GM12892 (cell line): ENCODE results near the gene ITPR1.

ENCODE experiments used
- DNase-seq: peaks from one replicate; pipeline ENCODE4 v3.0.0; 2011; ENCODE audit not compliant: insufficient read length
- FAIRE-seq: peaks from 2 replicates; lab custom pipeline; 2011; peaks lifted over from hg19 to GRCh38; lab: Jason Lieb, UNC
- POLR2A ChIP-seq: IDR thresholded peaks from 2 replicates; pipeline ENCODE4 v1.6.1; 2011; ENCODE audit warnings: low read depth, low read length, control low read depth
- POLR2AphosphoS5 ChIP-seq: IDR thresholded peaks from 2 replicates; pipeline ENCODE4 v1.6.1; 2011; ENCODE audit warnings: low read depth, low read length, control low read depth
- TAF1 ChIP-seq: IDR thresholded peaks from 2 replicates; pipeline ENCODE4 v1.6.1; 2011; ENCODE audit warnings: low read depth, mild to moderate bottlenecking, control low read depth, low read length, borderline replicate concordance

Gene ITPR1

DNA sequence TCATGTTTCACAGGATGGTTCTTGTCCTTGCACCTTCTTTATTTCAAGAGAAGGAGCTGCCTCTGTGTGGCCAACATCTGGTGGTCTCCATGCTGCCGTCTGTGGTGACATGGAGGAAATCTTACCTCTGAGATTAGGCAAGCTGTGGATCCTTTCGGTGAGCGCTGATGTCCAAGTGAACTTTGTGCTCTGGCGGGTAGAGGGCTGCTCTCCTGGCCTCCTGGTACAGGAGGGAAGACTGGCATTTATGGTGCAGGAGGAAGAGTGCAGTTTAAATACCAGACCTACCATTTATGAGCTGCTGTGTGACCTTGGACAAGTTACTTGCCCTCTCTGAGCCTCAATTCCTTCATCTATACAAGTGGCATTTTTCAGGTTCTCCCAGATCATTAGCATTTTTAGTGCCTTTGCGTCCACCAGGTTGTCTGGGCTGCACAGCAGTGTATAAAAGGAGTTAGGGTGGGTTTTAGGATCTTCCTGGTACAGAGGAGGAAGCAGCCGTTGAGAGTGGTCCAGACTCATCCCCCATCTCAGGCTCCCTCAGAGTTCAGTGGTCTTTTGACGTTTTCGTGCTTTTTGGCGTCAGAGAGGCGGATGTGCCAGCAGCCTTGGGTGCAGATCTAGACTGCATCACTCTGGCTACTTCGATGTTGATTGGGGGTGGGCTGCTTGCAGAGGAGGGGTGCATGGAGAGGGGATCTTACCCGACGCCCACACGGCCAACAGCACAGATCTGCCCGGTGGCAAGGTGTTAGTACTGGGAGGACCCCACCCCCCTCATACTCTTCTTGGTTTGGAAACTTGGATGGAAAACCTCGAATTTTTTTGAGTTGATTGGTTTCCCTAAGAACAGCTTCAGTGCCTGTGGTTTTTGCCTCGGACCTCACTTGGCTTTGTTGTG is 162.2 kb downstream of the ITPR1 start:
- no peak for DNase-seq
- no peak for TF ChIP-seq POLR2AphosphoS5
- no peak for FAIRE-seq

DNA sequence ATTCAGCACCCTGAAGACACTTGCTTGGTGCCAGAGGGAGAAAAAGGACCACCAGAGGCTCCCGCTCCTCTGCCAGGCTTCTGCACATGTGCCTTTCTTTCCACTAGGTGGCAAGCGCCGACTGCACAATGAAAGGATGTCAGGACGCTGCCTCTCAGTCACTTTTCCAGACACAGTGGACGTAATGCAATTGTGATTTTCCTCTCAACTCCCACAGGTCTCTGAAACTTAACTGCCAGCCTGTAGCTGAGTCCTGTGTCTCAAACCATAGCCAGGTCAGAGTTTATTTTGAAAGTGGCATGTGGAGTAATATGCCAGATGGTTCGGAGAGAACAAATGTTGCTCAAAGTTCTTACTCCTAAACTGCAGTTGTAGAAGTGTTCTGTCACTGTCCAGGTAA is 162.9 kb downstream of the ITPR1 start:
- no peak for FAIRE-seq
- TF ChIP-seq TAF1: no peak
- TF ChIP-seq POLR2A: no peak
- TF ChIP-seq POLR2AphosphoS5: no peak
- no peak for DNase-seq

DNA sequence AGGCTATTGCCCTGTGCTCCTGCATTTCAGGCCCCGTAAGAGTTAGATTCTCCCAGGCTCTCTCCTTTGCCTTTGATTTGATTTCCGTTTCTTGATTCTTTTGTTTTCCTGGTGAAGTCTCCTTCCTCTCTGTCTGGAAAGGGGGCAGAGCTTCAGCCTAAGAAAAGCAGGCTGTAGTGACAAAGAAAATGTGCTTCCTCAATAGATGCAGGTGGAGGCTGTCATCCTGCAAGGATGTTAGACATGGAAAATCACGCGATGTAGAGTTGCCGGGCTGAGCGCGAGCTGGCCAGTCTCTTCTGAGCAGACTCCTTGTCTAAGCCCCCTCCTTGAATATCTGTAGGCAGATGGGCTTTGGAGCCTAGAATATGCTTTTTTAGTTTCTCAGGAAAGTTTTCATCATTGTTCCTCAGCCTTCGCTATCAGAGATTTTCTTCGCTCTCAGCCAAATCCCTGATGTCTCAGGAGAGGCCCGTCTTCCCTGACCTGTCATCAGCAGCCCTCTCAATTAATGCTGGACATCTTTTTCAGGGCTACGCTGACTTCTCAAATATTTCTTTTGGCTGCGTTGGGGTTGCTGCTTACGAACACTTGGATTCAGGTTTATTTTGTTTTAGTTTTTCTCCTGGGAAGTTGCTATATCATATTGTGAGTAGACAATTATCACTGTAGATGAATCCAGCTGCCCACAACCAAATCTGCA is 163.6 kb downstream of the ITPR1 start:
- no peak for TF ChIP-seq TAF1
- TF ChIP-seq POLR2A: no peak
- TF ChIP-seq POLR2AphosphoS5: no peak
- FAIRE-seq (no peak), DNase-seq (no peak)

DNA sequence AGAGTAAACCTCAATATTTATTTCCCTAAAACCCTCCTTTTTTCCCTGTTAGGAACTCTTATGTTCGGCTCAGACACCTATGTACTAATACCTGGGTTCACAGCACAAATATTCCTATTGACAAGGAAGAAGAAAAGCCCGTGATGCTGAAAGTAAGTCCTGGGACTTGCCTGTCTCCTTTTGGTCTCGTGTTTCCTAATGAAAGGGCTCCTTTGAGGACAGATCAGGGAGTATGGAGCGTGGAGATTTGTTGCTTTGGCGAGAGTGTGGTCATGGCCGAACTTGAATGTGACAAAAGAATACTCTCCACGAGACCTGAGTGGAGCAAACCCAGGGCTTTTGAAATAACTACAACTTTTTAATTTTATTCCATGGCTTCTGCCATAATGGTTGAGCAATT is 167.8 kb downstream of the ITPR1 start:
- DNase-seq (no peak), FAIRE-seq (no peak)
- TF ChIP-seq TAF1: no peak
- no peak for TF ChIP-seq POLR2AphosphoS5
- TF ChIP-seq POLR2A: no peak

DNA sequence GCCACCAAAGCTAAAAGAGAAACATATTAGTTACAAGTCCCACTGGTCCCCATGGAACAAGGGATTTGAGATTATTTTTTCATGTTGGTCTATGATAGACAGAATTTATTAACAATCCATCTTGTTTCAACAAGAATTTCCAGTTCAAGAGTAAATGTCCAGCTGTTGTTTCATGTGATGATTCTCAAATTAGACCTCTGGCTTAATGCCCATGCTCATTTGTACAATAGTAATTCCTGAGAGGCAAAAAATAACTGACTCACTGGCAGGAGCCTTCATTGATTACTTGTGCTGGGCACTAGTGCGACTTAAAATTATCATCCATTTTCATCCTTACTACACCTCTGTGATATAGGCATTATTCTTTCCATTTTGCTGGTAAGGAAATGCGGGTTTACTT is 171.3 kb downstream of the ITPR1 start:
- TF ChIP-seq TAF1 (no peak), POLR2A (no peak), POLR2AphosphoS5 (no peak)
- no peak for DNase-seq
- FAIRE-seq: no peak

DNA sequence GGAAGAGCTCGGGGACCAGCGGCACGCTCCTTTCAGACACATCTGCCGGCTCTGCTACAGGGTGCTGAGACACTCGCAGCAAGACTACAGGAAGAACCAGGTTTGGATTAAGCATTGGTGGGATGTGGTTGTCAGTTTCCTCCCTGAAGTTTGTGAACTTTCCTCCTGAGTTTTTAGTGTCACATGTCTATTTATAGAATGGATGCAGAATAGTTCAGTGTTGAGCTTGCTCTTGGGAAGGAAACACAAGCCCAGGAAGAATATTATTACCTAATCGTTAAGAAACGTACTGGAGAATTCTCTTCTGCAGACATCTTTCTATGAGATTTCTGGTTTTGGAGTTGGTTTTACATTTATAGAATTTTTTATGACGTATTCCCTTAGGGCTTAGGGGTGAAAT is 172.0 kb downstream of the ITPR1 start:
- no peak for FAIRE-seq
- DNase-seq: no peak
- no peak for TF ChIP-seq POLR2AphosphoS5
- no peak for TF ChIP-seq TAF1
- no peak for TF ChIP-seq POLR2A

DNA sequence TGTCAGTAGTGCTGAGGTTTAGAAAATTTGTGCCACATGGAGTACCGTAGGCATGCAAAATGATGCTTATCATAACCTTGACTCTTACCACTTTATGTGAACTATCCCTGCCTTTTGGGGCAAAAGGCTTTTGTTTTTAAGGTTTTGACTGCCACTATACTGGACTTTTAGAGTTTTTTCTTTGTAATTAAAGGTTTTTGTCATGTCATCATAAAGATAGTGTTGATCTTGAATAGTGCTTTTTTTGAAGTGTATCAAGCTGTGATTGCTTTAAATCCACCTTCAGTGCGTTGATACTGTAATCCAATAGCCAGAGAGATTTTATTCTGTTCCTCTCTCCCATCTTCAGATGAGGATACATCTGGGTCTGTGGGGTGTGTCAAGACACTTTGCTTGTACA is 172.9 kb downstream of the ITPR1 start:
- no peak for FAIRE-seq

DNA sequence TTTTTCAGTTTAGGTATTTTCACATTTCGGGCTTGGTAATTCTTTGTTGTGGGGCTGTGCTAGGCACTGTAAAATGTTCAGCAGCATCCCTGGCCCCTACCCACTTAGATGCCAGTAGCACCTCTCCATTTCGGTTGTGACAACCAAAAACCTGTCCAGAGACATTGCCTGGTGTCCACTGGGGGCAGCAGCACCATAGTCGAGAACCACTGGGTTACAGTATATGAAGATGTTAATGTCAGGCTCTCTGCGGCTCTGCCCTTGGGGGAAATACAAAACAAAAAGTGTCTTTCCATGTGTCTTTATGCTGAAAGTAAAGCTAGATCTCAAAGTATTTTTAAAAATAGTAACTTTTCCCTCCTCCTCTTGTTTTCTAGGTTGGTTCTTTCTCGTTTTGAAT is 177.2 kb downstream of the ITPR1 start:
- FAIRE-seq (no peak), DNase-seq (no peak)
- TF ChIP-seq TAF1 (no peak), POLR2A (no peak), POLR2AphosphoS5 (no peak)

More for the DNA sequence above, 172.9 kb downstream of the ITPR1 start:
- no peak for TF ChIP-seq POLR2AphosphoS5
- TF ChIP-seq POLR2A: no peak
- TF ChIP-seq TAF1: no peak
- no peak for DNase-seq

DNA sequence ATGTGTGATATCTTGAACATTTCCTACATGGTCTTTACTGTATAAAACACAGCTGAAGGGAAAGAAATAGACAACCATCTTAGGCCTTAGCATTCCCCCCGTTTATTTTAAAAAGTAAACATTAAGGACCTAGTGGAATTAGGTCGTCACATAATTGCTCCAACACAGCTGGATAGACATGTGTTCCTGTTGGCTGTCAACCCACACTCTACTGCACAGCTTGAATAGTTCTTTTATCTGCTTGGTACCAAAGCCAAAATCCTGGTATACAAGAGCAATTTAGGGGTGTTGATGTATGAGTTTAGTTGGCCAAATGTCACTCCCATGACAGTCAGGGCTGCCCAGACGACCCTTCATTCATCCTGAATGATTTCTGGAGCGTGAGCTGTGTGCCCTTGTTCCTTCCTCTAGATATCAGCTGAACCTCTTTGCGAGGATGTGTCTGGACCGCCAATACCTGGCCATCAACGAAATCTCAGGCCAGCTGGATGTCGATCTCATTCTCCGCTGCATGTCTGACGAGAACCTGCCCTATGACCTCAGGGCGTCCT is 179.7 kb downstream of the ITPR1 start:
- no peak for DNase-seq
- no peak for FAIRE-seq
- TF ChIP-seq TAF1 (no peak), POLR2AphosphoS5 (no peak), POLR2A (no peak)

DNA sequence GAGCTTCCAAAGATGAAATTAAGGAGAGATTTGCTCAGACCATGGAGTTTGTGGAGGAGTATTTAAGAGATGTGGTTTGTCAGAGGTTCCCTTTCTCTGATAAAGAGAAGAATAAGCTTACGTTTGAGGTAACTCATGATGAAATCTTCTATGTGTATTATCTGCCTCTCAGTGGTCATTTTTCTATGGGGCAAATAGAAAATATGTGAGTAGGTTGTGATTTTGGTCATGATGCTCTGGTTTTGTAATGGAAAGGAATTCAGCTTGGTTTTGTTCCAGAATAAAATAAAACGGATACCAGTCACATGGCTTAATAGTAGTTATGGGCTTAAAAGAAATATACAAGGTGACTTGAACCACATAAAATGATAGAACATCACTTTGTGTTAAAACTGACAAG is 181.1 kb downstream of the ITPR1 start:
- no peak for FAIRE-seq
- DNase-seq: no peak
- TF ChIP-seq TAF1: no peak
- TF ChIP-seq POLR2A: no peak
- TF ChIP-seq POLR2AphosphoS5: no peak

DNA sequence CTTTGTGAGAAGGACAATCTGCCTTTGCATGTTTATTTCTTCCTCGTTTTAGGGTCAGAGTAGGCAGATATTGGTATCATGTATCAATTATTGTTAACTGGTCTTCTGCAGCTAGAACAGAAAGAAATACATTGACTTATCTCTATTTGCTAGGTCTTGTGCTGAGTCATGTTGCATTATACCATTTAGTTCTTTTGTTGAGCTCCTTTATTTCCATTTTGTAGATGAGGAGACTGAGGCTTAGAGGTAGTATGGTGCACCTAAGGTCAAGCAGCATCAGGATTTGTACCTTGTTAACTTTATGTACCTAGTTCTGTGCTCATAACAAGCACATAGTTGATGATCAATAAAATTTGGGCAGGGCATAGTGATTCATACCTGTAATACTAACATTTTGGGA is 182.6 kb downstream of the ITPR1 start:
- DNase-seq (no peak), FAIRE-seq (no peak)
- TF ChIP-seq POLR2A: no peak
- no peak for TF ChIP-seq TAF1
- TF ChIP-seq POLR2AphosphoS5: no peak
